Ishikawa (cell line): ENCODE results near the gene COG3.

Experiments
- RAD21 ChIP-seq: IDR thresholded peaks from 2 replicates; pipeline ENCODE4 v1.6.1; 2012; ENCODE audit warnings: low read depth
- TCF12 ChIP-seq: IDR thresholded peaks from 2 replicates; pipeline ENCODE4 v1.6.1; 2012; ENCODE audit warnings: low read depth
- YY1 ChIP-seq: IDR thresholded peaks from 2 replicates; pipeline ENCODE4 v1.6.1; 2012; ENCODE audit warnings: low read depth

COG3 gene

GRCh38 chr13:45584816-45585215 is 120.1 kb downstream of the COG3 start:
- no peak for TF ChIP-seq TCF12
- no peak for TF ChIP-seq YY1
- 0 out of 2 replicates have a peak, but pooled peaks have one; percentile 19 for TF ChIP-seq RAD21
